ENCODE data around the gene CALM1.

CALM1 gene

DNA sequence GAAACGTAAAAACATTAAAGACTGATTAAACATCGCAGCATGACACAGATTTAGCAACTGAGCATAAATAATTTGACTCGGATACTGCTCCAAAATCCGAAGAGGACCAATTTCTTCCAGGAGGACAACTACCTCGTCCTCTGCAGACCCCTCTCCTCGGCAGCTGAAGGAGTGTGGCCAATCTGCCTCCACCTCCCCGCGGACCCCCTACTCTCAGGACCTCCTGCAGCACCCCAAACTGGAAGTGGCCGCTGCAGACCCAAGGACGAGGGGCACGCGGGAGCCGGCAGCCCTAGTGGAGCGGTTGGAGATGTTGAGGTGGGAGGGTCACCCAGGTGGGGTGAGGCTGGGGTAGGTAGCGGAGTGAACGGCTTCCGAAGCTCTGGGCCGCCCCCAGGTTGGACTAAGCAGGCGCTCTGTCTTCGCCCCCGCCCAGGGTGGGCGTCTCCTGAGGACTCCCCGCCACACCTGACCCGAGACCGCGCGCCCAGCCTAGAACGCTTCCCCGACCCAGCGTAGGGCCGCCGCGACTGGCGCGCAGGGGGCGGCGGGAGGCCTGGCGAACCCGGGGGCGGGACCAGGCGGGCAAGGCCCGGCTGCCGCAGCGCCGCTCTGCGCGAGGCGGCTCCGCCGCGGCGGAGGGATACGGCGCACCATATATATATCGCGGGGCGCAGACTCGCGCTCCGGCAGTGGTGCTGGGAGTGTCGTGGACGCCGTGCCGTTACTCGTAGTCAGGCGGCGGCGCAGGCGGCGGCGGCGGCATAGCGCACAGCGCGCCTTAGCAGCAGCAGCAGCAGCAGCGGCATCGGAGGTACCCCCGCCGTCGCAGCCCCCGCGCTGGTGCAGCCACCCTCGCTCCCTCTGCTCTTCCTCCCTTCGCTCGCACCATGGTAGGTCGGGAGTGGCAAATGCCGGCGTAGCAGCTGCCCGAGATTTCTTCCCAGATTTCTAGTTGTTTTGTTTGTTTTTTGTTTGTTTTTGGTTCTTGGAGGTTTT is at the start of gene CALM1:
TSS of gene CALM1 (plus strand) at position 689 of the 999 bp plus-strand sequence. CDS start at position 891, 202 bp downstream.
- Histone ChIP-seq H3K9me3 (ENCODE audit: insufficient read depth, low read depth, low read length) (no peaks in the 10 kb centered on the region), H2AFZ (ENCODE audit: low read length) (peak within 1 kb of the TSS; percentile 86), H3K4me2 (ENCODE audit: low read depth, low read length, poor library complexity, severe bottlenecking) (peak within 1 kb of the TSS; percentile 95), H3K36me3 (ENCODE audit: insufficient read depth, low read length) (peaks cover 16% of the 10 kb centered on the region), H3K4me3 (ENCODE audit: low read length, poor library complexity, severe bottlenecking) (peak within 1 kb of the TSS; percentile 94), H3K79me2 (ENCODE audit: insufficient read depth, low read length) (peaks cover 41% of the 10 kb centered on the region), H3K9ac (ENCODE audit: low read depth, low read length, poor library complexity, severe bottlenecking) (peak within 1 kb of the TSS; percentile 81), H3F3A (ENCODE audit: low read depth) (0 out of 2 replicates have a peak, but pooled peaks cover 8% of the 10 kb centered on the region), H3K9me2 (replicated peaks; ENCODE audit: low read depth, low read length) (no peaks in the 10 kb centered on the region), H4K20me1 (ENCODE audit: insufficient read depth, low read length, poor library complexity, severe bottlenecking) (peaks cover 33% of the 10 kb centered on the region), H3K4me1 (ENCODE audit: insufficient read depth, low read length, poor library complexity, severe bottlenecking) (peaks cover 37% of the 10 kb centered on the region), H3K27me3 (ENCODE audit: insufficient read depth, low read length, poor library complexity, severe bottlenecking) (no peaks in the 10 kb centered on the region)
- TF ChIP-seq, protein P1, sequence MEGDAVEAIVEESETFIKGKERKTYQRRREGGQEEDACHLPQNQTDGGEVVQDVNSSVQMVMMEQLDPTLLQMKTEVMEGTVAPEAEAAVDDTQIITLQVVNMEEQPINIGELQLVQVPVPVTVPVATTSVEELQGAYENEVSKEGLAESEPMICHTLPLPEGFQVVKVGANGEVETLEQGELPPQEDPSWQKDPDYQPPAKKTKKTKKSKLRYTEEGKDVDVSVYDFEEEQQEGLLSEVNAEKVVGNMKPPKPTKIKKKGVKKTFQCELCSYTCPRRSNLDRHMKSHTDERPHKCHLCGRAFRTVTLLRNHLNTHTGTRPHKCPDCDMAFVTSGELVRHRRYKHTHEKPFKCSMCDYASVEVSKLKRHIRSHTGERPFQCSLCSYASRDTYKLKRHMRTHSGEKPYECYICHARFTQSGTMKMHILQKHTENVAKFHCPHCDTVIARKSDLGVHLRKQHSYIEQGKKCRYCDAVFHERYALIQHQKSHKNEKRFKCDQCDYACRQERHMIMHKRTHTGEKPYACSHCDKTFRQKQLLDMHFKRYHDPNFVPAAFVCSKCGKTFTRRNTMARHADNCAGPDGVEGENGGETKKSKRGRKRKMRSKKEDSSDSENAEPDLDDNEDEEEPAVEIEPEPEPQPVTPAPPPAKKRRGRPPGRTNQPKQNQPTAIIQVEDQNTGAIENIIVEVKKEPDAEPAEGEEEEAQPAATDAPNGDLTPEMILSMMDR (conservative IDR thresholded peaks at IDR 0.05; ENCODE audit: low read length) = no peak

DNA sequence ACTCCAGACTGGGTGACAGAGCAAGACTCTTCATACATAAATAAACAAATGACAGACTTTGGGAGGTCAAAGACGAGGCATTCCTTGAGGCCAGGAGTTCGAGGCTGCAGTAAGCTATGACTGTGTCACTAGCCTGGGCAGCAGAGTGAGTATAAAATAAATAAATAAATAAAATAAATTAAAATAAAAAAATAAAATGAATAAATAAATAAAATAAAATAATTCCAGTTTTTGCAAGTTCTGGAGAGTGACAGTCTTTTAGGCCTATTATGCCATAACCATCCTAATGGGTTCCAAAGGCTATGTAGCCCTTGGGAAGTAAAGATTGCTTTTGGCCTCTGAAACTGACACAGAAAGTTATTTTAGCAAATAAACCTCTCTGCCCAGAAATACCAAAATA is 48.6 kb upstream of the CALM1 start:
- H3K4me3 ChIP-seq (ENCODE audit: low read length, poor library complexity, severe bottlenecking) = no peak overlapping the region
- H4K20me1 ChIP-seq (ENCODE audit: insufficient read depth, low read length, poor library complexity, severe bottlenecking) = no peaks in the 10 kb centered on the region
- H3K4me2 ChIP-seq (ENCODE audit: low read depth, low read length, poor library complexity, severe bottlenecking) = no peak overlapping the region
- TF ChIP-seq, protein P1 (conservative IDR thresholded peaks at IDR 0.05; ENCODE audit: low read length) = no peak
- no peak for TF ChIP-seq EZH2phosphoT487 (IDR thresholded peaks at IDR 0.05; ENCODE audit: borderline replicate concordance)
- no peaks in the 10 kb centered on the region for H3K79me2 ChIP-seq (ENCODE audit: insufficient read depth, low read length)
- H3K4me1 ChIP-seq (ENCODE audit: insufficient read depth, low read length, poor library complexity, severe bottlenecking) = no peaks in the 10 kb centered on the region
- H3K9me3 ChIP-seq (ENCODE audit: insufficient read depth, low read depth, low read length) = no peaks in the 10 kb centered on the region
- H3K9me2 ChIP-seq (replicated peaks; ENCODE audit: low read depth, low read length) = no peaks in the 10 kb centered on the region
- H2AFZ ChIP-seq (ENCODE audit: low read length) = no peak overlapping the region
- H3F3A ChIP-seq (ENCODE audit: low read depth) = no peaks in the 10 kb centered on the region
- no peak overlapping the region for H3K9ac ChIP-seq (ENCODE audit: low read depth, low read length, poor library complexity, severe bottlenecking)
- H3K27me3 ChIP-seq (ENCODE audit: insufficient read depth, low read length, poor library complexity, severe bottlenecking) = no peaks in the 10 kb centered on the region
- H3K36me3 ChIP-seq (ENCODE audit: insufficient read depth, low read length) = no peaks in the 10 kb centered on the region

DNA sequence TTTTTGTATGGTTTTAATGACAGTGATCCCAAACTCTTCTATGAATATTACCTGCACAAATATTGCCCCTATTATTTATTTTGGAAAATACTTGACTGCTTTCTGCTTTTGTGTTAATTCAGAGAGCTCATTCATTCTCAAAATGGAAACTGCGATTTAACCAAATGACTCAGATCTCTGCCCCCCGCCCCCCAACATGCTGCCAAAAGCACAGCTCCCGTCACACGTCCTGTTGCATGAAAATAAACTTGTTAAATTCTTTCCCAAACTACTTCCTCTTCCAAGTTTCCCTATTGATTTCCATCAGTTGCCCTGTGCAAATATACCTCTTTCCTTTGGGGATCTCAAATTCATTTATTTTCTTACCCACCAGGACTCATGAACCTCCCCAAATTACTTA is 47.1 kb upstream of the CALM1 start:
- Histone ChIP-seq H3K4me3 (ENCODE audit: low read length, poor library complexity, severe bottlenecking) (no peak overlapping the region), H2AFZ (ENCODE audit: low read length) (no peak overlapping the region), H3F3A (ENCODE audit: low read depth) (no peaks in the 10 kb centered on the region), H4K20me1 (ENCODE audit: insufficient read depth, low read length, poor library complexity, severe bottlenecking) (no peaks in the 10 kb centered on the region), H3K27me3 (ENCODE audit: insufficient read depth, low read length, poor library complexity, severe bottlenecking) (no peaks in the 10 kb centered on the region), H3K4me2 (ENCODE audit: low read depth, low read length, poor library complexity, severe bottlenecking) (no peak overlapping the region), H3K36me3 (ENCODE audit: insufficient read depth, low read length) (no peaks in the 10 kb centered on the region), H3K9ac (ENCODE audit: low read depth, low read length, poor library complexity, severe bottlenecking) (no peak overlapping the region), H3K9me3 (ENCODE audit: insufficient read depth, low read depth, low read length) (no peaks in the 10 kb centered on the region), H3K79me2 (ENCODE audit: insufficient read depth, low read length) (no peaks in the 10 kb centered on the region), H3K9me2 (replicated peaks; ENCODE audit: low read depth, low read length) (no peaks in the 10 kb centered on the region), H3K4me1 (ENCODE audit: insufficient read depth, low read length, poor library complexity, severe bottlenecking) (no peaks in the 10 kb centered on the region)
- TF ChIP-seq EZH2phosphoT487 (IDR thresholded peaks at IDR 0.05; ENCODE audit: borderline replicate concordance) = no peak
- TF ChIP-seq, protein P1 (conservative IDR thresholded peaks at IDR 0.05; ENCODE audit: low read length) = no peak
